OCI-LY7 (cell line): Measurements from ENCODE around the gene AHCYL1. TPM values are rescaled to one million over a fixed set of nuclear protein-coding genes. Genes with fewer than 3 reads are reported as not detected.

ENCODE experiments used
- BruUV-seq: library from RNA; stranded (reverse); fragments of 400-500 nt; replicated peaks from 2 replicates; lab custom pipeline; 2021; lab: Mats Ljungman, UMichigan
- CTCF ChIA-PET: fragments of 300-600 bp; sonication (Branson Sonifier 250); formaldehyde crosslinking; loops from one replicate; lab custom pipeline; 2022; ENCODE audit warnings: antibody characterized with exemption; ENCODE audit not compliant: unreplicated experiment; lab: Charles Lee
- POLR2A ChIA-PET: fragments of 300-600 bp; sonication (Branson Sonifier 250); formaldehyde crosslinking; loops from one replicate; lab custom pipeline; 2022; ENCODE audit warnings: antibody characterized with exemption; lab: Charles Lee
- DNase-seq: peaks from one replicate; pipeline ENCODE4 v3.0.0-alpha.2; 2015; ENCODE audit warnings: low spot score
- H2AFZ ChIP-seq: fragments of 200-600 bp; sonication (generic), shearing (Covaris generic); 2 replicates; pipeline ENCODE4 v1.6.1; 2014; ENCODE audit warnings: mild to moderate bottlenecking, antibody characterized with exemption, low read length, moderate library complexity
- H3K27ac ChIP-seq: fragments of 200-600 bp; sonication (generic); 2 replicates; pipeline ENCODE4 v1.5.1; 2014; ENCODE audit warnings: mixed run types, low read depth, mild to moderate bottlenecking, moderate library complexity, low read length, inconsistent platforms; ENCODE audit not compliant: poor library complexity, severe bottlenecking
- H3K36me3 ChIP-seq: fragments of 200-600 bp; sonication (generic); 2 replicates; pipeline ENCODE4 v1.6.1; 2014; ENCODE audit warnings: mild to moderate bottlenecking, antibody characterized with exemption, low read length, moderate library complexity, mixed read lengths; ENCODE audit not compliant: insufficient read depth
- H3K4me1 ChIP-seq: fragments of 200-600 bp; sonication (generic); 2 replicates; pipeline ENCODE4 v1.5.1; 2014; ENCODE audit warnings: mild to moderate bottlenecking, low read length; ENCODE audit not compliant: insufficient read depth, poor library complexity, severe bottlenecking
- H3K4me2 ChIP-seq: fragments of 200-600 bp; sonication (generic); 2 replicates; pipeline ENCODE4 v1.6.1; 2014; ENCODE audit warnings: mild to moderate bottlenecking, low read length
- H3K4me3 ChIP-seq: fragments of 200-600 bp; sonication (generic); 2 replicates; pipeline ENCODE4 v1.5.1; 2014; ENCODE audit warnings: mild to moderate bottlenecking, low read depth, low read length; ENCODE audit not compliant: poor library complexity, severe bottlenecking
- H3K79me2 ChIP-seq: fragments of 200-600 bp; sonication (generic); 2 replicates; pipeline ENCODE4 v1.6.1; 2016; ENCODE audit warnings: low read depth, mild to moderate bottlenecking, low read length, moderate library complexity, mixed read lengths; ENCODE audit not compliant: insufficient read depth
- H3K9me2 ChIP-seq: fragments of 200-600 bp; sonication (generic); 2 replicates; pipeline ENCODE4 v1.6.1; 2016; ENCODE audit warnings: mild to moderate bottlenecking, low read length, mixed read lengths; ENCODE audit not compliant: insufficient read depth
- H3K9me3 ChIP-seq: fragments of 200-600 bp; sonication (generic); 2 replicates; pipeline ENCODE4 v1.6.1; 2014; ENCODE audit warnings: mild to moderate bottlenecking, mixed run types, low read length, mixed read lengths
- H4K20me1 ChIP-seq: fragments of 200-600 bp; sonication (generic); 2 replicates; pipeline ENCODE4 v1.6.1; 2014; ENCODE audit warnings: mild to moderate bottlenecking, antibody characterized with exemption, low read length, moderate library complexity, mixed read lengths; ENCODE audit not compliant: insufficient read depth
- CTCF ChIP-seq: fragments of 200-600 bp; sonication (generic); conservative IDR thresholded peaks from 2 replicates; pipeline ENCODE4 v1.5.1; 2014; ENCODE audit warnings: mild to moderate bottlenecking, antibody characterized with exemption, low read length, moderate library complexity, mixed read lengths
- EZH2phosphoT487 ChIP-seq: fragments of 200-600 bp; sonication (generic); IDR thresholded peaks from 2 replicates; pipeline ENCODE4 v1.6.1; 2018; ENCODE audit warnings: low read depth, borderline replicate concordance, mild to moderate bottlenecking, mixed run types, antibody characterized with exemption, low read length, moderate library complexity, mixed read lengths
- intact Hi-C: fragments of 100-400 bp; cut with micrococcal nuclease; formaldehyde crosslinking; loops from one replicate; pipeline ENCODE4 v1.10.0; 2022; ENCODE audit not compliant: unreplicated experiment
- total RNA-seq, 2 experiments: library from RNA; depleted of rRNA in 1 of 2; stranded (reverse); fragments of >200 nt in 1 of 2; shearing (Covaris generic) in 1 of 2; gene quantifications; 2 replicates each; pipeline ENCODE4 v1.2.3, GENCODE V29; 2014 to 2022

AHCYL1 gene
- total RNA-seq, 2 experiments from 2014 or later, result 20.5 to 45.5 TPM

DNA sequence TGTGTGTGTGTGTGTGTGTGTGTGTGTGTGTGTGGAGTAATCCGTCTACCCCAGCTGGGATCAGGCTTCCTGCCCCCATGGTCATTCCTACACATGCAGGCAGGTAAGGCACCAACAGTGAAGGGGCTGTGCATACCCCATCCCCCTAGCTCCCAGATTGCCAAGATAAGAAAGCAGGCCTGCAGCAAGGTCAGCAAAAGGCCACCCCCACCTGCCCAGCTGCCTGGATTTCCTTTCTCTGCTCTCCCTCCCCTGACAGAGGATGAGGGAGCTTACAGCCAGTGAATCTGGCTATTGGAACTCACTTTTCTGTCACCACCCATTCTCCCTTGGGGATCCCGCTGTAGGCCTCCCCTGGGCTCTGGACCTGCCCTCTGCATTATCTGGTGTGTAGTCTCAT is 78.0 kb downstream of the AHCYL1 start:
- Histone ChIP-seq H3K9me3 (no peaks in the 10 kb centered on the region), H3K79me2 (no peaks in the 10 kb centered on the region), H2AFZ (no peak overlapping the region), H4K20me1 (no peaks in the 10 kb centered on the region), H3K4me2 (no peak overlapping the region), H3K36me3 (peaks cover 5% of the 10 kb centered on the region; the same call in 1 of the 2 replicates), H3K4me1 (no peaks in the 10 kb centered on the region), H3K27ac (no peak overlapping the region), H3K9me2 (no peaks in the 10 kb centered on the region), H3K4me3 (no peak overlapping the region)
- no peak for DNase-seq
- BruUV-seq, result no TSS peak
- intact Hi-C loops, result no loop called here
- ChIA-PET POLR2A (interaction anchor here (0.6 to 1.4 kb wide), 4 partner anchors 18 to 72 kb away, joined by 3 to 4 read pairs (median 3); partner anchors contain the start of gene STRIP1), CTCF (interaction anchor here (0.5 kb wide), 1 partner anchor 56 kb away, joined by 3 read pairs; no protein-coding TSS in a partner anchor)
- TF ChIP-seq EZH2phosphoT487, result no peak
- TF ChIP-seq CTCF, result no peak

DNA sequence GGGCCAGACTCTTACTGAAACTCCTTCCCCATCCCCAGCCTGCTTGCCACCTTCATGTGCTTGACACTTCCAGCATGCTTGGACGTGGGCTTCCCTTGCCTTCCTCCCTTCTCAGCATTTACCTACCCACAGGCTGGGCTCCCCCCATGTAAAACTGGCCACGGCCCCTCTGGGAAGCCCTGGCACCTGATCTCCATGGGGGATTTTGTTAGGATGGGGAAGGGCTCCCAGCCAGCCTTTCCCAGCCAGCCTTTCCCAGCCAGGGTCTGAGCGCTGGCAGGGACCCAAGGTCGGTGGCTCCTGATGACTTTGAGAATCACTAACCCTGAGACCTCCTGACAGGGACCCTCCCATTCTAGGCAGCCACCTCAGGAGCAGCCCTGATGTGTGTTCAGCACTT is 79.2 kb downstream of the AHCYL1 start:
- no peaks in the 10 kb centered on the region for H3K79me2 ChIP-seq
- H2AFZ ChIP-seq, result no peak overlapping the region
- intact Hi-C loops, result no loop called here
- no peaks in the 10 kb centered on the region for H3K9me3 ChIP-seq
- H4K20me1 ChIP-seq, result no peaks in the 10 kb centered on the region
- CTCF ChIA-PET, result no interaction called here
- H3K27ac ChIP-seq, result no peak overlapping the region
- H3K4me1 ChIP-seq, result no peaks in the 10 kb centered on the region
- no peak for TF ChIP-seq EZH2phosphoT487
- TF ChIP-seq CTCF, result no peak
- no peaks in the 10 kb centered on the region for H3K9me2 ChIP-seq
- H3K4me3 ChIP-seq, result no peak overlapping the region
- no TSS peak for BruUV-seq
- no peaks in the 10 kb centered on the region; the same call in 1 of the 2 replicates for H3K36me3 ChIP-seq
- no peak for DNase-seq
- no peak overlapping the region for H3K4me2 ChIP-seq
- POLR2A ChIA-PET, result no interaction called here

- Histone ChIP-seq H3K27ac (no peak overlapping the region), H3K9me2 (no peaks in the 10 kb centered on the region), H4K20me1 (no peaks in the 10 kb centered on the region), H3K9me3 (no peaks in the 10 kb centered on the region), H3K4me3 (no peak overlapping the region), H3K4me2 (no peak overlapping the region), H3K79me2 (no peaks in the 10 kb centered on the region), H2AFZ (no peak overlapping the region), H3K4me1 (no peaks in the 10 kb centered on the region), H3K36me3 (no peaks in the 10 kb centered on the region)
- intact Hi-C loops, result no loop called here
- POLR2A ChIA-PET, result no interaction called here
- DNase-seq, result no peak
- no TSS peak for BruUV-seq
- no peak for TF ChIP-seq CTCF
- CTCF ChIA-PET, result interaction anchor here (0.6 to 1.1 kb wide), 2 partner anchors 40 to 523 kb away, joined by 3 read pairs; no protein-coding TSS in a partner anchor
Observed at GRCh38 chr1:110064576-110065337, 80.2 kb downstream of the AHCYL1 start.
